Aorta (tissue), 5 donors: Measurements from ENCODE around the gene MUCL3. TPM values are rescaled to one million over a fixed set of nuclear protein-coding genes. Genes with fewer than 3 reads are reported as not detected.
"Not testable (repeated sequence)": the region's sequence is repeated elsewhere in the genome, so short reads cannot be mapped to it uniquely, and the experiment has no call there.

Experiments used
- ATAC-seq: fragments of 200-7000 bp; cut with Tn5 transposase; one replicate; pipeline ENCODE4 v1.9.1; 2022; ENCODE audit warnings: moderate library complexity; ENCODE audit not compliant: low FRiP score
- DNase-seq, 2 donors: peaks; one replicate each; pipeline ENCODE4 v3.0.0-alpha.2; 2020
- H3K27ac ChIP-seq, 2 donors: one replicate each; pipeline ENCODE4 v1.5.1; 2013; ENCODE audit warnings: low read length in 2 of 2, mild to moderate bottlenecking in 2 of 2, moderate library complexity in 2 of 2, control low read depth in 1 of 2, inconsistent platforms in 1 of 2, low read depth in 1 of 2
- H3K27me3 ChIP-seq, 2 donors: one replicate each; pipeline ENCODE4 v1.6.1; 2013; ENCODE audit warnings: control low read depth in 1 of 2, low read length in 1 of 2, mild to moderate bottlenecking in 1 of 2, moderate library complexity in 1 of 2; ENCODE audit not compliant: insufficient read depth in 2 of 2, control insufficient read depth in 1 of 2
- H3K36me3 ChIP-seq, 2 donors: one replicate each; pipeline ENCODE4 v1.6.1; 2013; ENCODE audit warnings: control low read depth in 1 of 2, low read length in 1 of 2, mild to moderate bottlenecking in 1 of 2; ENCODE audit not compliant: insufficient read depth in 2 of 2, control insufficient read depth in 1 of 2
- H3K4me1 ChIP-seq, 2 donors: one replicate each; pipeline ENCODE4 v1.6.1; 2013; ENCODE audit warnings: low read length in 2 of 2, control low read depth in 1 of 2, mild to moderate bottlenecking in 1 of 2, moderate library complexity in 1 of 2; ENCODE audit not compliant: insufficient read depth in 2 of 2, control insufficient read depth in 1 of 2
- H3K4me3 ChIP-seq, 2 donors: one replicate each; pipeline ENCODE4 v1.5.1; 2013; ENCODE audit warnings: low read length in 2 of 2, control low read depth in 1 of 2, mild to moderate bottlenecking in 1 of 2
- H3K9me3 ChIP-seq: one replicate; pipeline ENCODE4 v1.6.1; 2013; ENCODE audit warnings: mild to moderate bottlenecking, low read length; ENCODE audit not compliant: control insufficient read depth
- WGBS, 2 donors: extraction: QIAGEN DNeasy Blood & Tissue Kit; methylation state at CpG; one replicate each; pipeline ENCODE4 v1.1.7; 2013; 5-methylcytosine and 5-hydroxymethylcytosine counted together
- intact Hi-C, 2 donors: fragments of 100-400 bp; cut with DNase I; formaldehyde crosslinking; loops; one replicate each; pipeline versions ENCODE4 v1.14.2 to v1.15.0; 2022
- polyA plus RNA-seq, 2 donors: library from polyadenylated mRNA; stranded (reverse); fragments of 200-250 nt; gene quantifications; one replicate each; pipeline ENCODE4 v1.2.3, GENCODE V29; 2013
- total RNA-seq, 2 donors: library from RNA; stranded (reverse); fragmentation: NEBNext Ultra II Directional; extraction: Animal tissue kit (Norgen Biotek cat#: 25700); gene quantifications; one replicate each; pipeline ENCODE4 v1.2.1, GENCODE V29; 2021
- donor health status: healthy with polysubstance abuse.
- donor health status: Bipolar disorder and iron deficiency.
- donor health status: DM: no; HTN: no; CAD: no.
- donor health status: DM: no; HTN: no; CAD: no.
- donor health status: DM: yes; HTN: yes; CAD: no.

The MUCL3 gene
- total and polyA plus RNA-seq, 4 donors: 0.13 to 0.18 TPM; not detected in 2

- intact Hi-C loops: no loop called here
- Histone ChIP-seq H3K27ac (no peak overlapping the region), H3K27me3 (no peaks in the 10 kb centered on the region), H3K4me3 (no peak overlapping the region), H3K4me1 (no peaks in the 10 kb centered on the region), H3K36me3 (peaks cover 0 to 4% of the 10 kb centered on the region in 2 donors), H3K9me3 (no peaks in the 10 kb centered on the region)
- WGBS, 2 donors: 88 to 90% methylated on average over 10 of the region's 10 CpGs
- DNase-seq (peak in 1 of 2 donors; percentile 48), ATAC-seq (no peak)
Observed at GRCh38 chr6:30895343-30895742, 45.4 kb upstream of the MUCL3 start.

DNA sequence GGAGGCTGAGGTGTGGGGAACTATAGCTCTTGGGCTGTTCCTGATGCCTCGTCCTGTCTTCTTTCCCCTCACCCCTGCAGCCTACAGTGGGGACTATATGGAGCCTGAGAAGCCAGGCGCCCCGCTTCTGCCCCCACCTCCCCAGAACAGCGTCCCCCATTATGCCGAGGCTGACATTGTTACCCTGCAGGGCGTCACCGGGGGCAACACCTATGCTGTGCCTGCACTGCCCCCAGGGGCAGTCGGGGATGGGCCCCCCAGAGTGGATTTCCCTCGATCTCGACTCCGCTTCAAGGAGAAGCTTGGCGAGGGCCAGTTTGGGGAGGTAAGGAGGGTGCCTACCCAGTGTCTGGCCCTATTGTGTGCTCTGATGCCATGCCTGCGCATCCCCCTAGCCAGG is 44.2 kb upstream of the MUCL3 start:
- intact Hi-C loops: no loop called here
- whole genome bisulfite sequencing, 2 donors: 87 to 96% methylated on average over 13 of the region's 13 CpGs
- no peak for DNase-seq
- Histone ChIP-seq H3K4me1 (no peaks in the 10 kb centered on the region), H3K4me3 (no peak overlapping the region), H3K9me3 (no peaks in the 10 kb centered on the region), H3K36me3 (peaks cover 0 to 4% of the 10 kb centered on the region in 2 donors), H3K27ac (no peak overlapping the region), H3K27me3 (no peaks in the 10 kb centered on the region)
- ATAC-seq: no peak

DNA sequence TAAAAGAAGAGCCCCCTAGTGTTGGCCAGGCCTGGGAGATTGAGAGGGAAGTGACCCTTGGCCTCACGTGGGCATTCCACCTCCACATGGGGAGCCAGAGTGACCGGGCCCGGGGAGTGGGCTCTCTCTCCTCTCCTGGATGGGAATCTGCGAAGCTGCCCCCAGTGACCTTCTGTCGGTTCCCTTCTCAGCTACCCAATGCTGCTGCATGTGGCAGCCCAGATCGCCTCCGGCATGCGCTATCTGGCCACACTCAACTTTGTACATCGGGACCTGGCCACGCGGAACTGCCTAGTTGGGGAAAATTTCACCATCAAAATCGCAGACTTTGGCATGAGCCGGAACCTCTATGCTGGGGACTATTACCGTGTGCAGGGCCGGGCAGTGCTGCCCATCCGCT is 42.9 kb upstream of the MUCL3 start:
- intact Hi-C loops: no loop called here

DNA sequence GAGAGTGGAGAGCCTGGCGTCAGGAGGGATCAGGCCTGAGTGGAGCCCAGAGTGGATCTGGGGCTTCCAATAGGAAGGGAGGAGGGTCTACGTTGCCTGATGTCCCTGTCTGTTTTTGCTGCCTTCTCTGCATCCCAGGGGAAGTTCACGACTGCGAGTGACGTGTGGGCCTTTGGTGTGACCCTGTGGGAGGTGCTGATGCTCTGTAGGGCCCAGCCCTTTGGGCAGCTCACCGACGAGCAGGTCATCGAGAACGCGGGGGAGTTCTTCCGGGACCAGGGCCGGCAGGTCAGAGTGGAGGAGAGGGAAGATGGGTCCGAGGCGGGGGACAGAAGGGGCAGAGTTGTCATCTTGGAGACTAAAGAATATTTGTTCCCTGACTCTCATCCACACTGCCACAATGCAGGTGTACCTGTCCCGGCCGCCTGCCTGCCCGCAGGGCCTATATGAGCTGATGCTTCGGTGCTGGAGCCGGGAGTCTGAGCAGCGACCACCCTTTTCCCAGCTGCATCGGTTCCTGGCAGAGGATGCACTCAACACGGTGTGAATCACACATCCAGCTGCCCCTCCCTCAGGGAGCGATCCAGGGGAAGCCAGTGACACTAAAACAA is 41.9 kb upstream of the MUCL3 start:
- intact Hi-C loops: no loop called here
- Histone ChIP-seq H3K4me3 (no peak overlapping the region), H3K9me3 (no peaks in the 10 kb centered on the region), H3K4me1 (no peaks in the 10 kb centered on the region), H3K36me3 (peaks cover 0 to 4% of the 10 kb centered on the region in 2 donors), H3K27me3 (no peaks in the 10 kb centered on the region), H3K27ac (no peak overlapping the region)
- no peak for ATAC-seq
- WGBS, 2 donors: 82 to 83% methylated on average over 23 of the region's 23 CpGs
- DNase-seq: no peak

More for the DNA sequence above, 42.9 kb upstream of the MUCL3 start:
- Histone ChIP-seq H3K4me3 (no peak overlapping the region), H3K4me1 (no peaks in the 10 kb centered on the region), H3K9me3 (no peaks in the 10 kb centered on the region), H3K27ac (no peak overlapping the region), H3K36me3 (peaks cover 0 to 4% of the 10 kb centered on the region in 2 donors), H3K27me3 (no peaks in the 10 kb centered on the region)
- DNase-seq: no peak
- WGBS, 2 donors: 88 to 89% methylated on average over 16 of the region's 16 CpGs
- ATAC-seq: no peak

- no peak overlapping the region for H3K27ac ChIP-seq
- 63 to 86% methylated on average over 1 of the region's 1 CpG for WGBS, 2 donors
- ATAC-seq (no peak), DNase-seq (no peak)
- H3K36me3 ChIP-seq: no peaks in the 10 kb centered on the region
- no peaks in the 10 kb centered on the region for H3K27me3 ChIP-seq
- intact Hi-C loops: no loop called here
- H3K9me3 ChIP-seq: no peaks in the 10 kb centered on the region
- no peak overlapping the region for H3K4me3 ChIP-seq
- H3K4me1 ChIP-seq: no peaks in the 10 kb centered on the region
Observed at GRCh38 chr6:30900863-30901417, 39.8 kb upstream of the MUCL3 start.

DNA sequence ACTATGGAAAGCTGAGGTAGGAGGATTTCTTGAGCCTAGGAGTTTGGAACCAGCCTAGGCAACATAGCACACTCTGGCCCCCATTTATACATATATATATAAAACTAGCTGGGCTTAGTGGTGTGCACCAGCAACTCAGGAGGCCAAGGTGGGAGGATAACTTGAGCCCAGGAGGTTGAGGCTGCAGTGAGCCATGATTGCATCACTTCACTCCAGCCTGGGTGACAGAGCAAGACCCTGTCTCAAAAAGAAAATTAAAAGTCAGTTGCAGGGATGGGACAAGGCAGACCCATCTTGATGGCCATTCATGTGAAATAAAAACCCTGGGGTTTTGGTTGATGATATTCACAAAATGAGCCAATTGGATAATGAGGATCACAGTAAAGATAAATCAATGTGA is 39.3 kb upstream of the MUCL3 start:
- no peaks in the 10 kb centered on the region for H3K4me1 ChIP-seq
- no peaks in the 10 kb centered on the region for H3K36me3 ChIP-seq
- H3K4me3 ChIP-seq: no peak overlapping the region
- DNase-seq (peak in 1 of 2 donors; percentile 6), ATAC-seq (no peak)
- no peaks in the 10 kb centered on the region for H3K9me3 ChIP-seq
- H3K27ac ChIP-seq: no peak overlapping the region
- no peaks in the 10 kb centered on the region for H3K27me3 ChIP-seq
- intact Hi-C loops: no loop called here

- DNase-seq, H3K4me3 ChIP-seq, H3K27ac ChIP-seq, H3K27me3 ChIP-seq, intact Hi-C loops, ATAC-seq, H3K4me1 ChIP-seq, H3K36me3 ChIP-seq, H3K9me3 ChIP-seq: not testable (repeated sequence)
- WGBS, 2 donors: 69 to 72% methylated on average over 9 of the region's 9 CpGs
Observed at GRCh38 chr6:30902196-30902595, 38.6 kb upstream of the MUCL3 start.

GRCh38 chr6:30902709-30903108 is 38.1 kb upstream of the MUCL3 start:
- no peak for ATAC-seq
- H3K36me3 ChIP-seq: no peaks in the 10 kb centered on the region
- WGBS, 2 donors: 45 to 49% methylated on average over 5 of the region's 5 CpGs

GRCh38 chr6:30903236-30903635 is 37.5 kb upstream of the MUCL3 start:
- Histone ChIP-seq H3K4me3 (no peak overlapping the region), H3K27me3 (no peaks in the 10 kb centered on the region), H3K36me3 (no peaks in the 10 kb centered on the region), H3K4me1 (no peaks in the 10 kb centered on the region), H3K27ac (no peak overlapping the region), H3K9me3 (no peaks in the 10 kb centered on the region)
- DNase-seq (no peak), ATAC-seq (no peak)
- intact Hi-C loops: no loop called here
- 89 to 91% methylated on average over 4 of the region's 4 CpGs for WGBS, 2 donors

More at GRCh38 chr6:30902709-30903108, 38.1 kb upstream of the MUCL3 start:
- no peaks in the 10 kb centered on the region for H3K27me3 ChIP-seq
- H3K4me1 ChIP-seq: no peaks in the 10 kb centered on the region
- no peaks in the 10 kb centered on the region for H3K9me3 ChIP-seq
- intact Hi-C loops: no loop called here
- no peak for DNase-seq
- no peak overlapping the region for H3K27ac ChIP-seq
- no peak overlapping the region for H3K4me3 ChIP-seq
